GM10847 (cell line): Measurements from ENCODE around the gene JOSD1.
A peak's percentile ranks its signal among the peaks of the same experiment; 100 is the strongest.

Experiments
- POLR2A ChIP-seq: IDR thresholded peaks from 2 replicates; pipeline ENCODE4 v1.6.1; 2011; ENCODE audit not compliant: insufficient read length; ENCODE audit errors: extremely low read depth

Gene JOSD1

GRCh38 chr22:38685761-38686160 is 15.0 kb downstream of the JOSD1 start:
- TF ChIP-seq POLR2A: no peak

GRCh38 chr22:38684895-38685294 is 15.8 kb downstream of the JOSD1 start:
- TF ChIP-seq POLR2A: no peak

GRCh38 chr22:38681582-38682335 is 19.0 kb downstream of the JOSD1 start, which contains the start of gene TOMM22:
Gene TOMM22 (plus strand): TSS chr22:38681957. CDS start chr22:38681979, 22 bp downstream.
- peak; percentile 84 for TF ChIP-seq POLR2A

GRCh38 chr22:38675833-38676232 is 24.9 kb downstream of the JOSD1 start:
- no peak for TF ChIP-seq POLR2A

- TF ChIP-seq POLR2A: no peak
Measured at GRCh38 chr22:38674888-38675287, 25.9 kb downstream of the JOSD1 start.

- TF ChIP-seq POLR2A: no peak
Measured at GRCh38 chr22:38657045-38657909, 43.5 kb downstream of the JOSD1 start.

GRCh38 chr22:38656256-38657044 is 44.3 kb downstream of the JOSD1 start, which contains the start of the genes CBY1 and FAM227A:
Gene CBY1 (plus strand): TSS chr22:38656638. CDS start chr22:38668055, 11,417 bp downstream.
Gene FAM227A (minus strand): TSS chr22:38656392. CDS start chr22:38650168, 6,224 bp downstream.
- TF ChIP-seq POLR2A: peak; percentile 29

- TF ChIP-seq POLR2A: no peak
Measured at GRCh38 chr22:38655519-38656255, 45.1 kb downstream of the JOSD1 start.

GRCh38 chr22:38653741-38654140 is 47.0 kb downstream of the JOSD1 start:
- no peak for TF ChIP-seq POLR2A

- TF ChIP-seq POLR2A: no peak
Measured at GRCh38 chr22:38652859-38653258, 47.9 kb downstream of the JOSD1 start.

GRCh38 chr22:38649841-38650522 is 50.8 kb downstream of the JOSD1 start:
- TF ChIP-seq POLR2A: no peak

GRCh38 chr22:38645430-38645829 is 55.3 kb downstream of the JOSD1 start:
- TF ChIP-seq POLR2A: no peak

- no peak for TF ChIP-seq POLR2A
Measured at GRCh38 chr22:38641476-38642040, 59.2 kb downstream of the JOSD1 start.

GRCh38 chr22:38638728-38639127 is 62.0 kb downstream of the JOSD1 start:
- TF ChIP-seq POLR2A: no peak

GRCh38 chr22:38638216-38638615 is 62.5 kb downstream of the JOSD1 start:
- TF ChIP-seq POLR2A: no peak
